HepG2 (cell line): Measurements from ENCODE around the gene NF2. TPM values are rescaled to one million over a fixed set of nuclear protein-coding genes. Genes with fewer than 3 reads are reported as not detected.

ENCODE experiments used
- ATAC-seq: fragments of 200-7000 bp; cut with Tn5 transposase; 3 replicates; pipeline ENCODE4 v1.9.1; 2020; ENCODE audit warnings: mild to moderate bottlenecking, moderate library complexity
- BruUV-seq: library from RNA; stranded (reverse); fragments of 400-500 nt; replicated peaks from 2 replicates; lab custom pipeline; 2021; lab: Mats Ljungman, UMichigan
- CTCF ChIA-PET: fragments of 300-600 bp; formaldehyde crosslinking; extraction: SDS; loops from one replicate; lab custom pipeline; 2021; ENCODE audit warnings: low total read pairs, inconsistent platforms, low intra/inter-chr PET ratio; lab: Yijun Ruan, JAX
- POLR2A ChIA-PET: fragments of 350-600 bp; sonication (Branson Sonifier 250); formaldehyde crosslinking; loops from one replicate; lab custom pipeline; 2020; ENCODE audit warnings: antibody characterized with exemption, inconsistent platforms; lab: Yijun Ruan, JAX
- DNase-seq: peaks from one replicate; pipeline ENCODE4 v3.0.0-alpha.2; 2015; ENCODE audit warnings: low spot score
- FAIRE-seq: peaks from 3 replicates; lab custom pipeline; 2011; peaks lifted over from hg19 to GRCh38; lab: Jason Lieb, UNC
- H2AFZ ChIP-seq: one replicate; pipeline ENCODE4 v1.6.1; 2011; ENCODE audit warnings: low read length, inconsistent platforms
- H3K27ac ChIP-seq: fragments of 300-600 bp; 3 replicates; pipeline ENCODE4 v1.8.0; 2011; ENCODE audit warnings: mixed run types, mild to moderate bottlenecking, mixed read lengths, low read length, inconsistent platforms; ENCODE audit not compliant: insufficient read depth; ENCODE audit errors: extremely low read length
- H3K27me3 ChIP-seq, 2 experiments: fragments of 200-600 bp in 1 of 2; 2 replicates in 1 of 2; 3 replicates in 1 of 2; pipeline versions ENCODE4 v1.6.0 to v1.8.0; 2011; ENCODE audit warnings: low read length in 2 of 2, mild to moderate bottlenecking in 2 of 2, moderate library complexity in 2 of 2, inconsistent platforms in 1 of 2; ENCODE audit not compliant: insufficient read depth in 2 of 2, control insufficient read depth in 1 of 2
- H3K36me3 ChIP-seq, 2 experiments: fragments of 200-600 bp in 1 of 2; replicated peaks in 1 of 2; 2 replicates in 1 of 2; 3 replicates in 1 of 2; pipeline versions ENCODE4 v1.5.1 to v1.8.0; 2011; ENCODE audit warnings: low read length in 2 of 2, inconsistent platforms in 1 of 2; ENCODE audit not compliant: insufficient read depth in 2 of 2, control insufficient read depth in 1 of 2
- H3K4me1 ChIP-seq: 2 replicates; pipeline ENCODE4 v1.5.1; 2012; ENCODE audit warnings: low read length, inconsistent platforms; ENCODE audit not compliant: insufficient read depth
- H3K4me2 ChIP-seq: 2 replicates; pipeline ENCODE4 v1.6.0; 2011; ENCODE audit warnings: low read depth, low read length, inconsistent platforms
- H3K4me3 ChIP-seq, 3 experiments: fragments of 200-600 bp in 1 of 3; sonication (generic), shearing (Covaris generic) in 1 of 3; replicated peaks in 1 of 3; 2 replicates each; pipeline ENCODE4 v1.5.1; 2011 to 2016; ENCODE audit warnings: low read length in 3 of 3, inconsistent platforms in 2 of 3, low read depth in 2 of 3, mild to moderate bottlenecking in 2 of 3, control low read depth in 1 of 3, mixed read lengths in 1 of 3; ENCODE audit not compliant: insufficient read depth in 1 of 3
- H3K79me2 ChIP-seq: one replicate; pipeline ENCODE4 v1.6.1; 2011; ENCODE audit warnings: low read length, inconsistent platforms; ENCODE audit not compliant: insufficient read depth
- H3K9ac ChIP-seq: 2 replicates; pipeline ENCODE4 v1.6.0; 2011; ENCODE audit warnings: mild to moderate bottlenecking, low read depth, low read length, inconsistent platforms; ENCODE audit not compliant: insufficient read depth
- H3K9me3 ChIP-seq: 2 replicates; pipeline ENCODE4 v1.5.1; 2012; ENCODE audit warnings: mild to moderate bottlenecking, low read length
- H4K20me1 ChIP-seq: 2 replicates; pipeline ENCODE4 v1.6.0; 2011; ENCODE audit warnings: inconsistent platforms, mild to moderate bottlenecking, low read length, moderate library complexity; ENCODE audit not compliant: insufficient read depth
- CBX2 ChIP-seq, 2 experiments: fragments of 200-600 bp in 1 of 2; sonication (generic); formaldehyde crosslinking in 1 of 2; IDR thresholded peaks; 2 replicates each; pipeline versions ENCODE4 v1.7.0 to v1.8.1; 2018 to 2022; ENCODE audit warnings: low read depth in 2 of 2, low read length in 1 of 2, mild to moderate bottlenecking in 1 of 2, missing genetic modification reagents in 1 of 2
- HMG20A ChIP-seq: IDR thresholded peaks from 2 replicates; pipeline ENCODE4 v1.6.1; 2016; ENCODE audit warnings: borderline replicate concordance
- HNRNPL ChIP-seq: fragments of 200-400 bp; formaldehyde crosslinking; IDR thresholded peaks from 2 replicates; pipeline ENCODE4 v1.6.1; 2017; ENCODE audit warnings: mild to moderate bottlenecking, low read depth, low read length
- NCOA5 ChIP-seq: sonication (generic); formaldehyde crosslinking; IDR thresholded peaks from 2 replicates; pipeline ENCODE4 v1.4.0; 2020; ENCODE audit warnings: missing genetic modification reagents
- UBTF ChIP-seq: sonication (generic); formaldehyde crosslinking; IDR thresholded peaks from 2 replicates; pipeline ENCODE4 v1.4.0; 2020; ENCODE audit warnings: mild to moderate bottlenecking, missing genetic modification reagents
- ZFP36L1 ChIP-seq: sonication (generic); formaldehyde crosslinking; IDR thresholded peaks from 2 replicates; pipeline ENCODE4 v1.8.0; 2022; ENCODE audit warnings: mild to moderate bottlenecking, missing genetic modification reagents, moderate library complexity
- ZNF121 ChIP-seq: sonication (generic); formaldehyde crosslinking; IDR thresholded peaks from 2 replicates; pipeline ENCODE4 v1.5.0; 2020; ENCODE audit warnings: mild to moderate bottlenecking, missing genetic modification reagents
- WGBS: methylation state at CpG from one replicate; pipeline ENCODE4 v1.1.6; 2017; ENCODE audit warnings: low lambda C conversion rate; 5-methylcytosine and 5-hydroxymethylcytosine counted together
- in situ Hi-C: cut with HindIII; loops from 2 replicates; pipeline ENCODE4 v1.10.0; 2017; ENCODE audit warnings: low pct_unique_long_range_greater_than_20kb; ENCODE audit not compliant: extremely low pct_ligation_motif_present
- intact Hi-C: fragments of 100-400 bp; cut with micrococcal nuclease; formaldehyde crosslinking; loops from one replicate; pipeline ENCODE4 v1.10.0; 2022; ENCODE audit not compliant: unreplicated experiment
- polyA plus RNA-seq, 8 experiments: library from polyadenylated mRNA; depleted of rRNA in 3 of 8; stranded (reverse) in 7 of 8; unstranded in 1 of 8; fragments of >200 nt; fragmentation: Illumina TruSeq in 4 of 8; extraction: Trizol in 4 of 8; gene quantifications; 2 replicates each; pipeline versions ENCODE4 v1.2.1 to v1.2.3, GENCODE V29; 2011 to 2016; ENCODE audit warnings: low read depth in 4 of 8, missing spikeins in 1 of 8, mixed read lengths in 1 of 8; ENCODE audit not compliant: insufficient read depth in 1 of 8
- total RNA-seq, 5 experiments: library from RNA; depleted of rRNA; stranded (reverse); fragments of >200 nt; fragmentation: Illumina TruSeq; extraction: Trizol; gene quantifications; 2 replicates each; pipeline ENCODE4 v1.2.3, GENCODE V29; 2016; ENCODE audit warnings: low read depth in 1 of 5
- TF ChIP-seq, protein P1 (sequence below), 2 experiments: fragments of 450-650 bp in 1 of 2; sonication (generic) in 1 of 2; formaldehyde crosslinking; IDR thresholded peaks; 2 replicates each; pipeline versions ENCODE4 v1.5.0 to v1.8.0; 2020 to 2022; ENCODE audit warnings: mild to moderate bottlenecking in 1 of 2, missing genetic modification reagents in 1 of 2
- TF ChIP-seq, protein P2 (sequence below): IDR thresholded peaks from 2 replicates; pipeline ENCODE4 v1.6.1; 2016; ENCODE audit warnings: missing compliant biosample characterization, missing genetic modification reagents, borderline replicate concordance
- TF ChIP-seq, protein P3 (sequence below): sonication (generic); formaldehyde crosslinking; IDR thresholded peaks from 2 replicates; pipeline ENCODE4 v1.9.0; 2021; ENCODE audit warnings: missing genetic modification reagents, mild to moderate bottlenecking, borderline replicate concordance

Gene NF2
- total and polyA plus RNA-seq, 2 of the 13 experiments (the other 11 are each of a cell fraction or from before 2014, with no cell fraction given): 9.3 to 33.3 TPM

GRCh38 chr22:29691636-29692326 is 88.3 kb downstream of the NF2 start:
- no peak for TF ChIP-seq UBTF (CRISPR knock-in tag)
- Histone ChIP-seq H4K20me1 (no peaks in the 10 kb centered on the region), H3K4me1 (no peaks in the 10 kb centered on the region), H3K9me3 (no peaks in the 10 kb centered on the region), H3K36me3 (peaks cover 8 to 17% of the 10 kb centered on the region in 2 experiments; a peak in 4 of 5 replicates), H3K4me3 (no peak overlapping the region), H2AFZ (no peak overlapping the region), H3K4me2 (no peak overlapping the region), H3K27ac (no peak overlapping the region), H3K79me2 (no peaks in the 10 kb centered on the region), H3K27me3 (no peaks in the 10 kb centered on the region), H3K9ac (no peak overlapping the region)
- no peak for ATAC-seq
- CTCF ChIA-PET: no interaction called here
- POLR2A ChIA-PET: no interaction called here
- 96% methylated on average over 8 of the region's 13 CpGs for WGBS
- no peak for DNase-seq
- no TSS peak for BruUV-seq
- no peak for FAIRE-seq
- in situ Hi-C loops: no loop called here
- intact Hi-C loops: no loop called here

- intact Hi-C loops (no loop called here), in situ Hi-C loops (no loop called here)
- ChIA-PET POLR2A (no interaction called here), CTCF (no interaction called here)
- no TSS peak for BruUV-seq
- whole genome bisulfite sequencing: 100% methylated on average over 1 of the region's 4 CpGs
- Histone ChIP-seq H3K4me2 (no peak overlapping the region), H3K4me3 (no peak overlapping the region), H3K27me3 (no peaks in the 10 kb centered on the region; a peak in 1 of 5 replicates), H3K4me1 (no peaks in the 10 kb centered on the region), H3K79me2 (no peaks in the 10 kb centered on the region), H3K36me3 (peaks cover 6 to 15% of the 10 kb centered on the region in 2 experiments; a peak in 4 of 5 replicates), H3K27ac (no peak overlapping the region), H4K20me1 (no peaks in the 10 kb centered on the region), H3K9me3 (no peaks in the 10 kb centered on the region), H2AFZ (no peak overlapping the region), H3K9ac (no peak overlapping the region)
- FAIRE-seq: no peak
- no peak for DNase-seq
- ATAC-seq: no peak
- TF ChIP-seq HNRNPL (no peak), CBX2 (IDR thresholded peaks at IDR 0.05; ENCODE audit: low read depth, low read length) (no peak), CBX2 (CRISPR knock-in tag; IDR thresholded peaks at IDR 0.05; ENCODE audit: low read depth) (no peak), ZNF121 (CRISPR knock-in tag) (no peak), ZFP36L1 (CRISPR knock-in tag) (no peak), HMG20A (CRISPR knock-in tag) (no peak), NCOA5 (CRISPR knock-in tag) (no peak)
- TF ChIP-seq, protein P1, sequence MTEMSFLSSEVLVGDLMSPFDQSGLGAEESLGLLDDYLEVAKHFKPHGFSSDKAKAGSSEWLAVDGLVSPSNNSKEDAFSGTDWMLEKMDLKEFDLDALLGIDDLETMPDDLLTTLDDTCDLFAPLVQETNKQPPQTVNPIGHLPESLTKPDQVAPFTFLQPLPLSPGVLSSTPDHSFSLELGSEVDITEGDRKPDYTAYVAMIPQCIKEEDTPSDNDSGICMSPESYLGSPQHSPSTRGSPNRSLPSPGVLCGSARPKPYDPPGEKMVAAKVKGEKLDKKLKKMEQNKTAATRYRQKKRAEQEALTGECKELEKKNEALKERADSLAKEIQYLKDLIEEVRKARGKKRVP (CRISPR knock-in tag; IDR thresholded peaks at IDR 0.05): no peak
- TF ChIP-seq, protein P2, sequence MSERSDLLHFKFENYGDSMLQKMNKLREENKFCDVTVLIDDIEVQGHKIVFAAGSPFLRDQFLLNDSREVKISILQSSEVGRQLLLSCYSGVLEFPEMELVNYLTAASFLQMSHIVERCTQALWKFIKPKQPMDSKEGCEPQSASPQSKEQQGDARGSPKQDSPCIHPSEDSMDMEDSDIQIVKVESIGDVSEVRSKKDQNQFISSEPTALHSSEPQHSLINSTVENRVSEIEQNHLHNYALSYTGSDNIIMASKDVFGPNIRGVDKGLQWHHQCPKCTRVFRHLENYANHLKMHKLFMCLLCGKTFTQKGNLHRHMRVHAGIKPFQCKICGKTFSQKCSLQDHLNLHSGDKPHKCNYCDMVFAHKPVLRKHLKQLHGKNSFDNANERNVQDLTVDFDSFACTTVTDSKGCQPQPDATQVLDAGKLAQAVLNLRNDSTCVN (CRISPR knock-in tag): no peak
- TF ChIP-seq, protein P3, sequence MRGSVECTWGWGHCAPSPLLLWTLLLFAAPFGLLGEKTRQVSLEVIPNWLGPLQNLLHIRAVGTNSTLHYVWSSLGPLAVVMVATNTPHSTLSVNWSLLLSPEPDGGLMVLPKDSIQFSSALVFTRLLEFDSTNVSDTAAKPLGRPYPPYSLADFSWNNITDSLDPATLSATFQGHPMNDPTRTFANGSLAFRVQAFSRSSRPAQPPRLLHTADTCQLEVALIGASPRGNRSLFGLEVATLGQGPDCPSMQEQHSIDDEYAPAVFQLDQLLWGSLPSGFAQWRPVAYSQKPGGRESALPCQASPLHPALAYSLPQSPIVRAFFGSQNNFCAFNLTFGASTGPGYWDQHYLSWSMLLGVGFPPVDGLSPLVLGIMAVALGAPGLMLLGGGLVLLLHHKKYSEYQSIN (CRISPR knock-in tag): no peak
Observed at GRCh38 chr22:29692327-29692640, 88.9 kb downstream of the NF2 start.
